Endothelial cell of umbilical vein (primary cell): Measurements from ENCODE around the gene TRMT11. TPM values are rescaled to one million over a fixed set of nuclear protein-coding genes. Genes with fewer than 3 reads are reported as not detected.

Experiments used
- BruUV-seq: library from RNA; stranded (reverse); fragments of 400-500 nt; replicated peaks from 2 replicates; lab custom pipeline; 2021; lab: Mats Ljungman, UMichigan
- CTCF ChIA-PET: fragments of 300-600, 350-600 bp; sonication (Branson Sonifier 250); formaldehyde crosslinking; loops from one replicate; lab custom pipeline; 2021; ENCODE audit warnings: antibody characterized with exemption, inconsistent platforms; lab: Charles Lee
- POLR2A ChIA-PET: fragments of 300-600, 350-600 bp; sonication (Branson Sonifier 250); formaldehyde crosslinking; loops from one replicate; lab custom pipeline; 2021; ENCODE audit warnings: antibody characterized with exemption, inconsistent platforms; lab: Charles Lee
- DNase-seq: peaks from one replicate; pipeline ENCODE4 v3.0.0-alpha.2; 2011; ENCODE audit warnings: low read depth, low spot score
- FAIRE-seq: peaks from 2 replicates; lab custom pipeline; 2011; peaks lifted over from hg19 to GRCh38; lab: Jason Lieb, UNC
- H2AFZ ChIP-seq: 2 replicates; pipeline ENCODE4 v1.6.0; 2012; ENCODE audit warnings: low read depth, low read length, control low read depth, inconsistent platforms
- H3K27ac ChIP-seq: 2 replicates; pipeline ENCODE4 v1.5.1; 2011; ENCODE audit warnings: low read depth, mild to moderate bottlenecking, control low read depth, low read length, moderate library complexity; ENCODE audit not compliant: insufficient read depth
- H3K27me3 ChIP-seq, 2 experiments: 2 replicates each; pipeline versions ENCODE4 v1.6.0 to v1.6.1; 2011; ENCODE audit warnings: low read length in 2 of 2, mixed read lengths in 1 of 2; ENCODE audit not compliant: control insufficient read depth in 2 of 2, insufficient read depth in 2 of 2
- H3K36me3 ChIP-seq, 2 experiments: 2 replicates in 1 of 2; 3 replicates in 1 of 2; pipeline ENCODE4 v1.5.1; 2011; ENCODE audit warnings: low read length in 2 of 2, mild to moderate bottlenecking in 1 of 2, moderate library complexity in 1 of 2; ENCODE audit not compliant: control insufficient read depth in 2 of 2, insufficient read depth in 2 of 2; ENCODE audit errors: extremely low read depth in 1 of 2
- H3K4me1 ChIP-seq: 3 replicates; pipeline ENCODE4 v1.5.1; 2011; ENCODE audit warnings: mild to moderate bottlenecking, low read length; ENCODE audit not compliant: control insufficient read depth, insufficient read depth; ENCODE audit errors: extremely low read depth
- H3K4me2 ChIP-seq: 2 replicates; pipeline ENCODE4 v1.6.1; 2011; ENCODE audit warnings: low read length, control low read depth, mixed read lengths; ENCODE audit not compliant: insufficient read depth
- H3K4me3 ChIP-seq, 3 experiments: fragments of 200-600 bp in 1 of 3; sonication (generic), shearing (Covaris generic) in 1 of 3; replicated peaks in 1 of 3; 2 replicates each; pipeline ENCODE4 v1.5.1; 2011 to 2016; ENCODE audit warnings: control low read depth in 3 of 3, low read length in 3 of 3, mild to moderate bottlenecking in 2 of 3, inconsistent platforms in 1 of 3, low read depth in 1 of 3, moderate library complexity in 1 of 3; ENCODE audit not compliant: insufficient read depth in 1 of 3
- H3K79me2 ChIP-seq: 2 replicates; pipeline ENCODE4 v1.6.0; 2012; ENCODE audit warnings: low read length, inconsistent platforms; ENCODE audit not compliant: control insufficient read depth, insufficient read depth
- H3K9ac ChIP-seq: replicated peaks from 2 replicates; pipeline ENCODE3; 2011; ENCODE audit warnings: low read length, control low read depth; ENCODE audit not compliant: insufficient read depth; ENCODE audit errors: extremely low read depth
- H3K9me1 ChIP-seq: replicated peaks from 3 replicates; pipeline ENCODE4 v1.6.0; 2011; ENCODE audit warnings: mild to moderate bottlenecking, low read length; ENCODE audit not compliant: control insufficient read depth, insufficient read depth; ENCODE audit errors: extremely low read depth
- H3K9me3 ChIP-seq: replicated peaks from 2 replicates; pipeline ENCODE4 v1.5.1; 2012; ENCODE audit warnings: low read length, inconsistent platforms; ENCODE audit not compliant: control insufficient read depth, insufficient read depth
- H4K20me1 ChIP-seq: replicated peaks from 2 replicates; pipeline ENCODE3; 2011; ENCODE audit warnings: mild to moderate bottlenecking, low read length; ENCODE audit not compliant: control insufficient read depth, insufficient read depth; ENCODE audit errors: extremely low read depth
- EZH2 ChIP-seq: IDR thresholded peaks from 2 replicates; pipeline ENCODE4 v1.6.1; 2012; ENCODE audit warnings: borderline replicate concordance, low read depth, mild to moderate bottlenecking, moderate library complexity, low read length, inconsistent platforms; ENCODE audit not compliant: severe bottlenecking
- FOS ChIP-seq: IDR thresholded peaks from 2 replicates; pipeline ENCODE4 v1.6.1; 2011; ENCODE audit warnings: mild to moderate bottlenecking, low read length, moderate library complexity, borderline replicate concordance; ENCODE audit not compliant: insufficient read depth
- GATA2 ChIP-seq: IDR thresholded peaks from 2 replicates; pipeline ENCODE4 v1.7.0; 2011; ENCODE audit warnings: low read depth, mild to moderate bottlenecking, moderate library complexity, mixed read lengths, low read length; ENCODE audit not compliant: insufficient read length, insufficient read depth
- JUN ChIP-seq: IDR thresholded peaks from 2 replicates; pipeline ENCODE4 v1.6.1; 2011; ENCODE audit warnings: borderline replicate concordance, low read depth; ENCODE audit not compliant: insufficient read length, insufficient read depth
- MYC ChIP-seq: IDR thresholded peaks from one replicate; pipeline ENCODE4 v1.6.1; 2011; ENCODE audit warnings: mild to moderate bottlenecking, low read depth, low read length
- POLR2A ChIP-seq: IDR thresholded peaks from 2 replicates; pipeline ENCODE4 v1.6.1; 2012; ENCODE audit warnings: low read depth, mild to moderate bottlenecking, control low read depth, low read length
- POLR2AphosphoS5 ChIP-seq: IDR thresholded peaks from 2 replicates; pipeline ENCODE4 v1.6.1; 2012; ENCODE audit warnings: low read depth, mild to moderate bottlenecking, control low read depth, low read length, moderate library complexity; ENCODE audit not compliant: insufficient read depth
- dilution Hi-C: fragments of 300-500 bp; cut with MboI; formaldehyde crosslinking; loops from one replicate; pipeline ENCODE4 v1.15.0; 2019; ENCODE audit warnings: low sequenced_read_pairs; ENCODE audit not compliant: extremely low pct_ligation_motif_present
- intact Hi-C: fragments of 100-400 bp; cut with micrococcal nuclease; formaldehyde crosslinking; loops from one replicate; pipeline ENCODE4 v1.10.0; 2022
- polyA plus RNA-seq, 4 experiments: library from polyadenylated mRNA; depleted of rRNA in 3 of 4; stranded (reverse) in 3 of 4; unstranded in 1 of 4; fragments of >200 nt; gene quantifications; 2 replicates each; pipeline versions ENCODE4 v1.2.1 to v1.2.3, GENCODE V29; 2011 to 2012; ENCODE audit warnings: missing spikeins in 1 of 4
- total RNA-seq: library from RNA; stranded (reverse); gene quantifications from 2 replicates; pipeline ENCODE4 v1.2.3, GENCODE V29; 2021
- TF ChIP-seq, protein P1 (sequence below), 2 donors: IDR thresholded peaks; 1 replicate in 1 of 2; 2 replicates in 1 of 2; pipeline ENCODE4 v1.5.1; 2011; ENCODE audit warnings: low read length in 2 of 2, mild to moderate bottlenecking in 2 of 2, moderate library complexity in 2 of 2, control low read depth in 1 of 2, inconsistent platforms in 1 of 2, low read depth in 1 of 2; ENCODE audit not compliant: insufficient read depth in 1 of 2; ENCODE audit errors: extremely low read depth in 1 of 2
- TF ChIP-seq, protein P2 (sequence below): IDR thresholded peaks from 2 replicates; pipeline ENCODE4 v1.6.1; 2011; ENCODE audit not compliant: insufficient read depth, insufficient read length

TRMT11 gene
- total and polyA plus RNA-seq, 2 donors (not counting 3 experiments of a cell fraction or from before 2014, with no cell fraction given), result 5.1 to 10.7 TPM

DNA sequence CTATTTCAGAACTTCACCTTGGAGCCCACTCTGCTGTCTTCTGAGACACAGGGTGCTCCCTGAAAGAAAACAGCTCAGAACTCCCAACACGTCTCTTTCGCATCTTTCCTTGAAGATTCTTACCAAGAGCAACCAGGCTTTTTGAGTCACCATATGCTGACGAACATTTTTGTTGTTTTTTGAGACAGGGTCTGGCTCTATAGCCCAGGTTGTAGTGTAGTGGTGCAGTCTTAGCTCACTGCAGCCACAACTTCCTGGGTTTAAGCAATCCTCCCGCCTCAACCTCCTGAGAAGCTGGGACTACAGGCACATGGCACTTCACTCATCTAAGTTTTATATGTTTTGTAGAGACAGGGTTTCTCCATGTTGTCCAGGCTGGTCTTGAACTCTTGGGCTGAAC lies 68.5 kb downstream of the TRMT11 start:
- H4K20me1 ChIP-seq, result no peaks in the 10 kb centered on the region
- POLR2A ChIA-PET, result no interaction called here
- dilution Hi-C loops, result no loop called here
- no peaks in the 10 kb centered on the region for H3K36me3 ChIP-seq
- CTCF ChIA-PET, result no interaction called here
- intact Hi-C loops, result no loop called here
- no peak overlapping the region for H3K4me3 ChIP-seq
- H3K4me2 ChIP-seq, result no peak overlapping the region
- no peaks in the 10 kb centered on the region for H3K4me1 ChIP-seq
- no peaks in the 10 kb centered on the region for H3K79me2 ChIP-seq
- no peak overlapping the region for H3K27ac ChIP-seq
- H2AFZ ChIP-seq, result no peak overlapping the region
- no peaks in the 10 kb centered on the region for H3K9me3 ChIP-seq
- BruUV-seq, result no TSS peak
- no peak overlapping the region for H3K9ac ChIP-seq
- no peaks in the 10 kb centered on the region for H3K9me1 ChIP-seq
- TF ChIP-seq MYC, result no peak
- TF ChIP-seq, protein P1, sequence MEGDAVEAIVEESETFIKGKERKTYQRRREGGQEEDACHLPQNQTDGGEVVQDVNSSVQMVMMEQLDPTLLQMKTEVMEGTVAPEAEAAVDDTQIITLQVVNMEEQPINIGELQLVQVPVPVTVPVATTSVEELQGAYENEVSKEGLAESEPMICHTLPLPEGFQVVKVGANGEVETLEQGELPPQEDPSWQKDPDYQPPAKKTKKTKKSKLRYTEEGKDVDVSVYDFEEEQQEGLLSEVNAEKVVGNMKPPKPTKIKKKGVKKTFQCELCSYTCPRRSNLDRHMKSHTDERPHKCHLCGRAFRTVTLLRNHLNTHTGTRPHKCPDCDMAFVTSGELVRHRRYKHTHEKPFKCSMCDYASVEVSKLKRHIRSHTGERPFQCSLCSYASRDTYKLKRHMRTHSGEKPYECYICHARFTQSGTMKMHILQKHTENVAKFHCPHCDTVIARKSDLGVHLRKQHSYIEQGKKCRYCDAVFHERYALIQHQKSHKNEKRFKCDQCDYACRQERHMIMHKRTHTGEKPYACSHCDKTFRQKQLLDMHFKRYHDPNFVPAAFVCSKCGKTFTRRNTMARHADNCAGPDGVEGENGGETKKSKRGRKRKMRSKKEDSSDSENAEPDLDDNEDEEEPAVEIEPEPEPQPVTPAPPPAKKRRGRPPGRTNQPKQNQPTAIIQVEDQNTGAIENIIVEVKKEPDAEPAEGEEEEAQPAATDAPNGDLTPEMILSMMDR (IDR thresholded peaks at IDR 0.05; ENCODE audit: extremely low read depth in 1 of 2, insufficient read depth in 1 of 2, low read depth in 1 of 2, low read length in 2 of 2), result no peak
- TF ChIP-seq, protein P2, sequence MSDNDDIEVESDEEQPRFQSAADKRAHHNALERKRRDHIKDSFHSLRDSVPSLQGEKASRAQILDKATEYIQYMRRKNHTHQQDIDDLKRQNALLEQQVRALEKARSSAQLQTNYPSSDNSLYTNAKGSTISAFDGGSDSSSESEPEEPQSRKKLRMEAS, result no peak
- TF ChIP-seq GATA2, result no peak
- DNase-seq, result no peak
- no peak for FAIRE-seq
- H3K27me3 ChIP-seq, result no peaks in the 10 kb centered on the region

DNA sequence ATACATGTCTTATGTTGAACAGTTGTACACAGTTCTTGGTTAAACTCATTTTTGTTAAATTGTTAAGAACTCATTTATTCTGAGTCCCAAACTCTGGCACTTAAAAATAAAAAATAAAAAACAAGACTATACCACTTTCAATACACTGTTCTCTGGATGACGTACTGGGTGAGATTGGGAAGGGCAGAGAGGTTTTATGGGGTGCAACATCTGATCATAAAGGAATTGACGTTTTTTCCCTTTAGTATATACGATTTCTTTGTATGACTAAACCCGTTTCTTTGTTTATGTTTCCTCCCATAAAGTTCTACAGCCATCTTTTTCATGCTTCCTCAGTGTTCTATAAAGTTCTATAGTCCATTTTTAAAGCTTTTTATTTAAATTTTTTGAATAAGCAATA lies 69.1 kb downstream of the TRMT11 start:
- Histone ChIP-seq H3K9ac (no peak overlapping the region), H3K4me1 (no peaks in the 10 kb centered on the region), H3K9me1 (no peaks in the 10 kb centered on the region), H3K36me3 (no peaks in the 10 kb centered on the region), H3K9me3 (no peaks in the 10 kb centered on the region), H2AFZ (no peak overlapping the region), H3K27me3 (no peaks in the 10 kb centered on the region), H3K27ac (no peak overlapping the region), H3K4me3 (no peak overlapping the region), H3K4me2 (no peak overlapping the region), H3K79me2 (no peaks in the 10 kb centered on the region), H4K20me1 (no peaks in the 10 kb centered on the region)
- intact Hi-C loops (no loop called here), dilution Hi-C loops (no loop called here)
- TF ChIP-seq POLR2AphosphoS5, result no peak
- no peak for TF ChIP-seq POLR2A
- TF ChIP-seq JUN, result no peak
- TF ChIP-seq, protein P1 (IDR thresholded peaks at IDR 0.05; ENCODE audit: extremely low read depth in 1 of 2, insufficient read depth in 1 of 2, low read depth in 1 of 2, low read length in 2 of 2), result no peak
- TF ChIP-seq FOS, result no peak
- TF ChIP-seq EZH2, result no peak
- no peak for TF ChIP-seq MYC
- TF ChIP-seq GATA2, result no peak
- TF ChIP-seq, protein P2, result no peak
- POLR2A ChIA-PET, result no interaction called here
- CTCF ChIA-PET, result interaction anchor here (0.8 to 1.0 kb wide), 2 partner anchors 9 to 59 kb away, joined by 3 read pairs; no protein-coding TSS in a partner anchor
- FAIRE-seq, result no peak
- DNase-seq, result no peak
- no TSS peak for BruUV-seq
